ENCODE data around the gene MLPH.

MLPH gene

GRCh38 chr2:237486819-237487448, at the start of gene MLPH:
TSS of gene MLPH (plus strand) at chr2:237487251. CDS start at chr2:237493427, 6,176 bp downstream.
- no peak for DNase-seq (ENCODE audit: low read depth in 2 of 2, low spot score in 1 of 2)

GRCh38 chr2:237437566-237437965, 49.5 kb upstream of the MLPH start:
- DNase-seq (ENCODE audit: low read depth in 2 of 2, low spot score in 1 of 2), result no peak

- no peak for DNase-seq (ENCODE audit: low read depth in 2 of 2, low spot score in 1 of 2)
Observed at GRCh38 chr2:237438080-237438940, 48.7 kb upstream of the MLPH start.

GRCh38 chr2:237440819-237441281, 46.2 kb upstream of the MLPH start:
- no peak for DNase-seq (ENCODE audit: low read depth in 2 of 2, low spot score in 1 of 2)

GRCh38 chr2:237441605-237442274, 45.3 kb upstream of the MLPH start:
- no peak for DNase-seq (ENCODE audit: low read depth in 2 of 2, low spot score in 1 of 2)

- no peak for DNase-seq (ENCODE audit: low read depth in 2 of 2, low spot score in 1 of 2)
Observed at GRCh38 chr2:237444071-237444470, 43.0 kb upstream of the MLPH start.

GRCh38 chr2:237445611-237446337, 41.3 kb upstream of the MLPH start:
- DNase-seq (ENCODE audit: low read depth in 2 of 2, low spot score in 1 of 2), result no peak

- no peak for DNase-seq (ENCODE audit: low read depth in 2 of 2, low spot score in 1 of 2)
Observed at GRCh38 chr2:237446338-237446665, 40.7 kb upstream of the MLPH start.

- DNase-seq (ENCODE audit: low read depth in 2 of 2, low spot score in 1 of 2), result no peak
Observed at GRCh38 chr2:237447496-237447895, 39.6 kb upstream of the MLPH start.

- no peak for DNase-seq (ENCODE audit: low read depth in 2 of 2, low spot score in 1 of 2)
Observed at GRCh38 chr2:237448171-237448570, 38.9 kb upstream of the MLPH start.

GRCh38 chr2:237448626-237449025, 38.4 kb upstream of the MLPH start:
- no peak for DNase-seq (ENCODE audit: low read depth in 2 of 2, low spot score in 1 of 2)

GRCh38 chr2:237449193-237449881, 37.7 kb upstream of the MLPH start:
- no peak for DNase-seq (ENCODE audit: low read depth in 2 of 2, low spot score in 1 of 2)

- no peak for DNase-seq (ENCODE audit: low read depth in 2 of 2, low spot score in 1 of 2)
Observed at GRCh38 chr2:237450108-237450507, 36.9 kb upstream of the MLPH start.

- DNase-seq (ENCODE audit: low read depth in 2 of 2, low spot score in 1 of 2), result no peak
Observed at GRCh38 chr2:237450583-237450982, 36.5 kb upstream of the MLPH start.

GRCh38 chr2:237451643-237452469, 35.2 kb upstream of the MLPH start:
- DNase-seq (ENCODE audit: low read depth in 2 of 2, low spot score in 1 of 2), result no peak

GRCh38 chr2:237452861-237453260, 34.2 kb upstream of the MLPH start:
- no peak for DNase-seq (ENCODE audit: low read depth in 2 of 2, low spot score in 1 of 2)

GRCh38 chr2:237453671-237454070, 33.4 kb upstream of the MLPH start:
- no peak for DNase-seq (ENCODE audit: low read depth in 2 of 2, low spot score in 1 of 2)

GRCh38 chr2:237455764-237456163, 31.3 kb upstream of the MLPH start:
- no peak for DNase-seq (ENCODE audit: low read depth in 2 of 2, low spot score in 1 of 2)

- DNase-seq (ENCODE audit: low read depth in 2 of 2, low spot score in 1 of 2), result no peak
Observed at GRCh38 chr2:237456200-237456843, 30.7 kb upstream of the MLPH start.
